PC-9 (cell line): ENCODE measurements around the gene ZMIZ1.

Experiments
- CTCF ChIP-seq: fragments of 200-600 bp; sonication (generic); conservative IDR thresholded peaks from 2 replicates; pipeline ENCODE4 v1.6.1; 2017; ENCODE audit warnings: mixed run types, antibody characterized with exemption, mild to moderate bottlenecking, moderate library complexity
- EZH2 ChIP-seq: fragments of 200-600 bp; sonication (generic); IDR thresholded peaks from 2 replicates; pipeline ENCODE4 v1.8.0; 2017; ENCODE audit warnings: antibody characterized with exemption, low read depth

GRCh38 chr10:79145174-79145483 is 76.4 kb downstream of the ZMIZ1 start:
- no peak for TF ChIP-seq EZH2
- TF ChIP-seq CTCF, result no peak
